Glomerular endothelial cell (primary cell): ENCODE measurements around the gene CPLX1. TPM values are rescaled to one million over a fixed set of nuclear protein-coding genes. Genes with fewer than 3 reads are reported as not detected.

ENCODE experiments used
- DNase-seq: peaks from one replicate; pipeline ENCODE4 v3.0.0-alpha.2; 2011; ENCODE audit warnings: low read depth, low spot score; ENCODE audit errors: extremely low read depth
- total RNA-seq: library from RNA; depleted of rRNA; stranded (reverse); fragments of >200 nt; gene quantifications from 2 replicates; pipeline ENCODE4 v1.2.3, GENCODE V29; 2015

The CPLX1 gene
- total RNA-seq, 1 donor from 2014 or later: not detected

DNA sequence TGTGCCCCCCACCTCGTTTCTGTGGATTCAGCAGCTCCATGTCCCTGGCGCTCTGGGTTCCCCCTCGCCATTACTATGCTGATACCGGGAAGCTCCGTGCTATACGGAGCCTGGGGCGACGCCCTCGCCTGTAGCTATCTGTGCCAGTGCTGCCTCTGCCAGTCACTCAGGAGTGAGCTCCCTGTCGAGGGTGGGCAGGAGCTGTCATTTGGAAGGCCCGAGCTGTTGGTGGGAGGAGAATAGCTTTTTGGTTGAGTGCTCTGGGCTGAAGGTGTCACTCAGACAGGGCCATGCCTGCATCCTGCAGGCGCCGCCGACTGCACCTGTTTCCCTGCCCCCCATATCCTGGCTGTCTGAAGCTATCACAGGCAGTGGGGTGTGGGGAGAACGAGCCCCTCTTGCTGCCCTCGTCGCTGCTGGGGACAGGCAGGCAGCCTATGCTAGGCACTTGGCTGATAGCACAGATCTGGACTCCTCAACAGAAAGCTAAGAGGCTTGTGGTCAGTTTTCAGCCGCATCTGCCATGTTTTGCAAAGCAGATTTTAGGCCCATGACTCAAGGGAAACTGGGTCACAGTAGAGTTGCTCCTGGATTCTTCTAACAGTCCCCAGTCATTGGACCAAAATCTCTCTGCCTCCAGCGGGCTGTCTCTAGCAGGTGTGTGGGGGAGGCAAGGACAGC, 31.8 kb downstream of the CPLX1 start:
- no peak for DNase-seq

DNA sequence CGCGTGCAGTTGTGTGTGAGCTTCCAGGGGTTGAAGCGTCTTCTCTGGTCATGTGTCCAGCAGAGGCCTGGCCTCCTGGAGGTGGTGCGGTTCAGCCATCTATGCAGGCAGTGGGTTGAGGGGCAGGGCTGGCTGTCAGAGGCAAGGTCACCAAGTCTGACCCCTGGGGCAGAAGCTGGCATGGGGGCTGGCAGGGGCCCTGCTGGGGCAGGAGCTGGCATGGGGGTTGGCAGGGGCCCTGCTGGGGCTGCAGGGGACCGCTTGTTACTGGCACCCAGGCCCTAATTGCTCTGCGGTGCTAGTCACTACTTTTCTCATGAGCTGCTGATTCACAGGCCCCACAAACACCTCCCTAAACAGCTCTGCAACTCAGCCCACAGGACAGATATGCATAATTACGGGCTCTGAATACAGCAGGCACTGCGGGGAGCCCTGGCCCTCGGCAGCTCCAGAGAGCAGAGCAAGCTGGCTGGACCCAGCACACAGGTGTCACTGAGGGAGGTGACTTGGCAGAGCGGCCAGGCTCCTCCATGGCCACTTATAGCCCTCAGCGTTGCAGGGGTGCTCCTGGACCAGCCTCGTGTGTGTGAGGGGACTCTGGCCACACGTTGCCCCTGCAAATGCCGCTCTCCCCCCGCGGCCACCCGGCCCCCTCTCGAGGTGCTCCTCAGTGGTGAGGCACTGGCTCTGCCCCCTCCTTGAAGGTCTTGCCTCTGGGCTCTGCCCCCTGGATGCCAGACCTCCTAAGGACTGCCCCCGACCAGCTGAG, 32.7 kb downstream of the CPLX1 start:
- DNase-seq: no peak

DNA sequence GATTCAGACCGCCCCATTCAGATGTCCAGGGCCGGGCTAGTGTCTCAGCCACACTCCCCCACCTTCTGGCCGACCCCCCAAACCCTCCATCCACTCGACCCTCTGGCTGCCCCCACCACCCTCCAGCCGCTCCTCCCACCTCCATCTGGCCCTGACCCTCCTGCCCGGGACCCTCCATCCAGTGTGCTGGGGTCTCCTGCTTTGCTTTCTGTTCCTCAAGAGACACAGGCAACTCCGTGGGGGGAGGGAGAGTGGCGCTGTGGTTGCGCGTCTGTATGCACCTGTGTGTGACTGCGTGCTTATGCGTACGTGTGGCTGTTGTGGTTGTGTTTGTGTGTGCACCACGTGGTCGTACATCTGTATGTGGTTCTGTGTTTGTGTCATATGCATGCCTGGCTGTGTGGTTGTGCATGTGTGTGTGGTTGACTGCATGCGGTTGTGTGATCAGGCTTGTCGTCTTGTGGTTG, 33.3 kb downstream of the CPLX1 start:
- no peak for DNase-seq

DNA sequence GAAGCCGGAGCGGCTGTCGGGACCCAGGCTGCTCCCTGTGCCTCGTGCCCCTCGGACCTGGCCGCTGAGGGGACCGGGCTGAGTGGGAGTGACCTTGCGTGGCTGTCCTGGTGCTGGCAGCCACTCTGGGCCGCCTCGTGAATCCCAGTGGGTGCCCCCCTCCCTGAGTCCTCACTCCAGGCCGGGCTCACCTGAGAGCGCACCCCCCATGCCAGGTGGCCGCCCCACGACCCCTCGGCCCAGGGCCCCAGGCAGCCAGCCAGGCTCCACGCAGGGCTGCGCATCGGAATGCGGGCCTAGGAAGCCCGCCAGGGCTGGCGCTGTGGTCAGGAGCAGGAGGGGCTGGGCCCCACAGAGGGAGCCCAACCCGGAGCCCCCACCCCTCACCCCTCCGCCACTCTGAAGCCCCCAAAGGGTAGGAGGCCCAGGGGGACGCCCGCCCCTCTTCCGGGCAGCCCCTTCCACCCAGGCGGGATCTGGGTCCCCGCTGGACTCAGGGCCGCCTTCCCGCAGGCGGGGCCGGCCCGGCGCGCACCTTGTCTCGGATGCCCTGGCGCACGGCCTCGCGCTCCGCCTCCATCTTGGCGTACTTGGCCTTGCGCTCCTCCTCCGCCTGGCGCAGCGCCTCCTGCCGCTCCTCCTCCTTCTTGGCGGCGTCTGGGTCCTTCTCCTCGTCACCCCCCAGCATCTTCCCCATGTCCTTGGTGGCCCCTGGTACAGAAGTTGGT, 33.9 kb downstream of the CPLX1 start:
- DNase-seq: no peak

DNA sequence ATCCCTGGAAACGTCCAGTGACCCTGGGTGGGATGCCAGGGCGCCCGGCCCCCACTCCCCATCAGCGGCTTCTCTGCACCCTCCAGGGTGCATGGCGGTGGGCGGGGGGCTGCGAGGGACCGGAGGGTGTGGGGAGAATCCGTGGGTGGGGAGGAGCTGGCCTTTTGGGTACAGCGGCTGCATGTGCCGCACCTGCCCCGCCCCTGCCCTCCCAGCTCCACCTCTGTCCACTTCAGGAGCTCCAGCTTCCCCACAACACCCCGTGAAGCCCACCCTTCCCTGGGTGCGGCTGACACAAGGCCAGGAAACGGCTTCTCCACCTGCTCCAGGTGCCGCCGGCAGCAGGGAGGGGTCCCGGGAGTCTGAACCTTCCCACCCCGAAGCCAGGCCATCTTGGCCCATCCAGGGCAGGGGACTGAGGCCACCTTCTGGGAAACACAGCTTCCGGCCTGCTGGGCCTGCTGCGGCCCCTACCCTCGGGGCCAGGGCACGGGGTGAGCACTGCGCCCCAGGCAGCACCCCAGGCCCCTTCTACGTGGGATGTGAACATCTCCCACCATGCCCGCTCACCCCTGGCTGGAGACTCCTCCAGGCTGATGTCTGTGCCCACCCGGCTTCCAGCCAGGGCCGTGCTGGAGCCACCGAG, 34.6 kb downstream of the CPLX1 start:
- no peak for DNase-seq

DNA sequence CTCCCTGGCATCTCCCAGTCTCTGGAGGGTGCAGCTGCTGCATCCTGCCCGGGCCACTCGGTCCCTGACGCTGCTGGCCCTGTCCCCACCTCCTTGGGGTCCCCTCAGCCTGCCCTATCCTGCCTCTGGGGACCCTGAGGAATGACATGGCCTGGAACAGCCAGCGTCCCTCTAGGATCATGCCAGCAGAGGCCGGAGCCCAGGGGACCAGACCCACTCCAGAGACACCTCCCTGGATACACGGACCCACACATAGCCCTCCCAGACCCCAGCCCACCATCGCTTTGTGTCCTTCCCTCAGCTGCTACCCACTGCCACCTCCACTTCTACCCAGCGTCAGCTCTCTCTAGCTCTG, 35.5 kb downstream of the CPLX1 start:
- DNase-seq: no peak

DNA sequence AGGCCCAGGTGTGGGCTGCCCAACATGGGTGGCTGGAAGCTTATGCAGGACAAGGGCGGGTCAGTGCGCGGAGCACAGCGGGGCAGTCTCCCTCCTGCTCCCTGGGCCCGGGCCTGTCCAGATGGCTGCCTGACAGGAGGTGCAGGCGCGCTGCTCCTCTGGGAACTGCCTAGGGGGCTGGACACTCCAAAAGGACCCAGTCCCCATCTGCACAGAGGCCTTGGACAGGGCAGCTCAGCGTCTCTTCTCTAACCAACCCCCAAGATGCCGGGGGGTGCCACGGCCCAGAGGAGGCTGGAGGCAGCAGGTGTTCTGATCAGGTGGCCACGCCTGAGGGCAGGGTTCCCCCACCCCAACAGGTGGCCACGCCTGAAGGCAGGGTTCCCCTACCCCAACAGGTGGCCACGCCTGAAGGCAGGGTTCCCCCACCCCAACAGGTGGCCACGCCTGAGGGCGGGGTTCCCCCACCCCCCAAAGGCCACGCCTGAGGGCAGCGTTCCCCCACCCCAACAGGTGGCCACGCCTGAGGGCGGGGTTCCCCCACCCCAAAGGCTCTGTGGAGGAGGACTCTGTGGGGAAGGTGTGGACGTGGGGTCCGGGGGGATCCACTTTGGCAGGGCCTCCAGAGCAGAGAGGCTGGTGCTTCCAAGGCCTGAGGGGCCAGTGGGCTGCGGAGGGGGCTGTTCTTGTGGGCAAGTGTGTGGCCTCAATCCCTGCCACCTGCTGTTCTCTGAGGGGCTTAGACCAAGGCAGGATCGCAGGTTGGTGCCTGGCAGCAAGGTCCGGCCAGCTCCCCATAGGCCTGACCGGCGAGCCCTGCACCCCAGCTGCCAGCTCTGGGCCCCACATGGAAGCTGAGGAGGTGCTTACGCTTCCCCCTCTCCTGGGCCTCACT, 36.1 kb downstream of the CPLX1 start:
- DNase-seq: no peak

DNA sequence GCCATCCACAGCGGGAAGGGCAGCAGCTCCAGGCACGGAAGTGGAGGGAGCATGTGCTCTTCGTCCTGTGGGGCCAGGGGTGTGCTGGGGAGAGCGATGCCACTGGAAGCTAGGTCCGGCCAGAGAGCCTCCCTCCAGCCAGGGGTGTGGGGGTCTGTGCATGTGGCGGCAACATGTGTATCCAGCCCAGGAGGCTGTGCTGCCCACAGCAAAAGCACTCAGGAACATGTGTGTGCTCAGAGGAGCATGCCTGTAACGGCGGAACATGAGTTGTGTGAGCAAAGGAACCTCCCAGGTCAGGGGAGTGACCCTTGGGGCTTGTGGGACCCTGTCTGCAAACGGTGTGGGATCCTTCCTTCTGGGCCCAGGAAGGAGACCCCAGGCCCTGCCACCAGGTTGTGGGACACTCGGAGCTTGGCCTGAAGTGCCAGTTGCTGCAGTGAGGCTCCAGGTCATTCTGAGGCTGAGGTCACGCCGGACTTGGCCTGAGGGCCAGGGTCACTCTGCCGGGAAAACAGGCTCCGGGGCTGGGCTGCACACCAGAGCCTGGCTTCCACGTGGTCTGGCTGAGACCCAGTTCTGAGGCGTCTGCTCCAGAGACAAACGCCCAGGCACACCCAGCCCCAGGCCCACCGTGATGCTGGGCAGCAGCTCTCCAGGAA, 37.2 kb downstream of the CPLX1 start:
- DNase-seq: no peak

DNA sequence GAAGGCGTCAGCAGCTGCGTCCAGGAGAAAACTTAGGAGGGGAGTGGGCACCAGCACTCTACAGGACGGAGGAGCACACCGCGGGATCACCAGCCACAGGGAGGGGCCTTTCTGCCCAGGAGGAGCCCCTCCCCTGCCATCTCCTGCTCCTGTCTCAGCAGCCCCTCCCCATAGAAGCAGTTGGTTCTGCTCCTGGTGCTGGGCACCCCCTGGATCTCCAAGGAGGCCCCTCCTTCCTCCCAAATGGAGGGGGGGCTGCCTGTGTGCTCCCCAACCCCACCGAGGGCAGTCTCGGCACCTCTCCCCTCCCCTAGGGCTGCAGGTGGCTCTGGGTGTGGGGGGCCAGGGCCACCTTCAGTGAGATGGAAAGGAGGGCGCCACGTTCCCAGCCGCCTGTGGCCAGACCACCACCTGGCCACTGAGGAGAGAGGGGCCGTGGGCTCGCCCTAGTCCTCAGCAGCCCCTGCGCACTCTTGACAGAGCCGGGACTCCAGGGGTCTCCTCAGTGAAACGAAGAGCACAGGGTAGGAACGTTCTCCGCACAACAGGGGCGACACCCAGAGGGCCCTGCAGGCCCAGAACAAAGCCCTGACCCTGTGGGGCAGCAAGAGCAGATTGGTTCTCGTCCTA, 37.8 kb downstream of the CPLX1 start:
- DNase-seq: no peak

DNA sequence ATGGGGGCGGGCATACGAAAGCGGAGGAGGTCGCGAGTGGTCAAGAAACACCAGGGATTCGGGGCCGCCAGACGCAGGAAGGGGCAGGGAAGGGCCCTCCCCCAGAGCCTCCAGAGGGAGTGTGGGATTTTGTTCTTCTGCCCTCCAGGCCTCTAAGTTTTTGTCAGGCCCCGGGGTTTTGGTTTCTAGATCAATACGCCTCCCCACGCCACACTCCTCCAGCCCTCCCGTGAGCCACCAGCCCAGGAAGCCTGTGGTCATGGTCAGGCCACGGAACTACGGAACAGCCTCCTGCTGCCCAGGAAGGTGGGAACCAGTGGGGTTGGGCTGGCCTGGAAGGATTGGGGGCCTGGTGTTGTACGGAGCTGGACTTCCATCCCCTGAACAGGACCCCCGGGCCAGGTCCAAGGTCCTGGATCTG, 38.4 kb downstream of the CPLX1 start:
- no peak for DNase-seq

DNA sequence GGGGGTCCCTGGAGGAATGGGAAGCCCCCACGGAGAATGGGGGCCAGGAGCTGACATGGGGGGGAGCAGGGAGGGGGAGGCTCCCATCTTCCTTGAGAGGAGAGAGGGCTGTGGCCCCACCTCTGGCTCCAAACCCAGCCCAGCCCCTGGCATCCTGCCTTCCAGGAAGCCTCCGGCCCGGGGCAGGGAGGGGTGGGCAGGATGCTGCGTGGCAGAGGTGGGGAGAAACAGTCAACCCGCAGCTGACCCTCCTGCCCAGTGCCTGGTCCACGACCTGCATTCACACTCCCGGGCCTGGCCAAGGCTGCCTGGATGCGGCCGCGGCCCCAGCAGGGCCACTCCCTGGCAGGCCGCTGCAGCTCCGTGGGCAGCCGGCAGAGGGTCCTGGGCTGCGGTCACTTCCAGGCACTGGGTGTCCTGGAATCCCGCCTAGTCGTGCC, 39.0 kb downstream of the CPLX1 start:
- DNase-seq: no peak

DNA sequence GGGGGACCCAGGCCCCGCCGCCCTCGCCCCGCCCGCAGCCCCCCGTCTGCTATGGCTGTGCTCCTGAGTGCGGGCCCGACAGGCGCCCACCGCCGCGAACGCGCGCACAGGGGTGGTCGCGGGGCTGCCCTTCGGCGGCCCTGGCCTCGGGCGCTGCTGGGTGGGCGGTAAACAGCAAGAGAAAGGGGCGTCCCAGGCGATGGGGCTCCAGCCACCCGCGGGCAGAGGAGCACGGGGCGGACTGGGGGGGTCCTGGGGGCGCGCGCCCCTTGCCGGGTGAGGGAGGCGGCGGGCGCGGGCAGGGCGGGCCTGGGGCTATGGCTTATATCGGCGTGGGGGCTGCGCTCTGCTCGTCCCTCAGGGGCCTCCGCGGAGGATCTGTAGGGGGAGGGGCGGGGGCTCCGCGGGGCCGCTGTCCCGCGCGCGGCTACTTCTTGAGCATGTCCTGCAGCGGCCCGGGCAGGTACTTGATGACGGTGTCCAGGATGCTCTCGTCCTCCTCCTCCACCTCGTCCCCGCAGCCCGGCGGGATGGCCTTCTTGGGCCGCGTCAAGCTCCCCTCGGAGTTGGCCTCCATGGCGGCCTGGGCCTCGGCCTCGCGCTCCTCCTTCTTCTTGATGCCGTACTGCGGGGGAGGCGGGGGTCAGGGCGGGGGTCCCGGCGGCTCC, 39.7 kb downstream of the CPLX1 start:
- no peak for DNase-seq

DNA sequence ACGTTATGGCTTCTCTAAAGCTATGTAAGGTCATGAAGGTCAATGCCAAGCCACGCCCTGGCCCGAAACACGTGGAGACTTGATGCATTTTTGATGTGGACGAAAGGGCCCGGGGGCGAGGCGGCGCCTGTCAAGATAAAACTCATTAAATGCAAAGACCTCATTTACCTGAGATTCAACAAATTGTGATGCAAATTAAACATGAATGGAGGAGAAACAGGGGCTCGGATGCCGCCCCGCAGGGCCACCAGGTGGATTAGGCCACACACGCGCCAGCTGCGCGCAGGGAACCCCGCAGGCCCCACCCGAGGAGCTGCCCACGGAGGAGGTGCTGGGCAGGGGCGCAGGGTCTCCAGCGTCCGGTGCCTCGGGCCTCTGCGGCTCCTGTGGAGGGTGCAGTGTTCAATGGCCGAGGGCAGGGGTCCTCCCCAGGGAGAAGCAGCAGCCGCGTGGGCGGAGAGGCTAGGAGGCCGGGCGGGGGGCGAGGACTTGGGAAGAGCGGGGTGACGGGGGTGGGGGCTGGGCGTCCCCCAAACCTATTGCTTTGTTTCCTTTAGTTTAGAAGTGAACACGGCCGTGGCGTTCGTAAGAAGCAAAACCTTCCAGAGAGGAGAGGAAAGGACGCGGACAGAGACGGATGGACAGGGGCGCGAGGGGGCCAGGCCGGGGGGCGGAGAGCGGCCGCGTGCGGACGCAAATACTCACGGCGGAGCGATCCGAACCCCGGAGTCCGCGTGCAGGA, 40.4 kb downstream of the CPLX1 start:
- DNase-seq: no peak

DNA sequence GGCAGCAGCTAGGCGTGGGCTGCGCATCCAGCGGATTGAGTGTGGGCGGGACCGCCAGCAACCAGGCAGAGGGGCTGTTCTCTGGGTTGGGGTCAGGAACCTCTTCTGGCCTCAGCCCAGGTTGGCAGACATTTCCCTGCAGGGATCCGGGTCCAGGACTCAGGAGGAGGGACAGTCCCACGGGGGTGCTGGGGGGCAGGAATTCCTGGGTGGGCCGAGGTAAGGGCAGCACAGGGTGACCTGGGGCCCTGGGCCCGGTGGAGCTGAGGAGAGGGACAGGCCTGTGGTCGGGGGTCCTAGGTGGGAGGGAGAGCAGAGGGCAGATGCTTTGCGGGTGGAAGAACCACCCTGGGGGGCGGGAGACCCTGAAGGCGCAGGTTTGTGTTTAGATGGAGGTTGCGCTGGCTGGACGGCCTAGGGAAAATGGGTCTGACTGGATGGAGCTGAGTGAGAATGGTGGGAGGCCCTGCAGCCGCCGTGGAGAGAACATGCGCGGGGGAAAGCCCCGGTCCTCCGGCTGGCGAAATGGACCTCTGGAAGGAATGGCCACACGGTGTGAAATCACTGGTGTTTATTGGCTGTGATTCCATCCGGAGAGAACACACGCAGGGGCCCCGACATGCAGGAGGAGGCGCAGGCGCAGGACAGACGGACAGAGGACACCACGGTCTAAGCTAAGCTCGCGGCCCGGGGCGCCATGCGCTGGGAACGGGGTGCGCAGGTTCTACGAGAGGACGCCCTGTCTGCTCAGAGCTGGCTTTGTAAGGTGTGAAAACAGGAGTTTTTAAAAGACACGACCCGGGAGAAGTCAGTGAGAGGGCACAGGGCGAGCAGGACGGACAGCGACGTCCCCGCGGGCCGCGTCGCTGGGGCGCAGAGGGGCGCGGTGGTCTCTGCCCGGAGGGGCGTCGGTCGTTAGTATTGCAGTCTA, 41.3 kb downstream of the CPLX1 start:
- no peak for DNase-seq

DNA sequence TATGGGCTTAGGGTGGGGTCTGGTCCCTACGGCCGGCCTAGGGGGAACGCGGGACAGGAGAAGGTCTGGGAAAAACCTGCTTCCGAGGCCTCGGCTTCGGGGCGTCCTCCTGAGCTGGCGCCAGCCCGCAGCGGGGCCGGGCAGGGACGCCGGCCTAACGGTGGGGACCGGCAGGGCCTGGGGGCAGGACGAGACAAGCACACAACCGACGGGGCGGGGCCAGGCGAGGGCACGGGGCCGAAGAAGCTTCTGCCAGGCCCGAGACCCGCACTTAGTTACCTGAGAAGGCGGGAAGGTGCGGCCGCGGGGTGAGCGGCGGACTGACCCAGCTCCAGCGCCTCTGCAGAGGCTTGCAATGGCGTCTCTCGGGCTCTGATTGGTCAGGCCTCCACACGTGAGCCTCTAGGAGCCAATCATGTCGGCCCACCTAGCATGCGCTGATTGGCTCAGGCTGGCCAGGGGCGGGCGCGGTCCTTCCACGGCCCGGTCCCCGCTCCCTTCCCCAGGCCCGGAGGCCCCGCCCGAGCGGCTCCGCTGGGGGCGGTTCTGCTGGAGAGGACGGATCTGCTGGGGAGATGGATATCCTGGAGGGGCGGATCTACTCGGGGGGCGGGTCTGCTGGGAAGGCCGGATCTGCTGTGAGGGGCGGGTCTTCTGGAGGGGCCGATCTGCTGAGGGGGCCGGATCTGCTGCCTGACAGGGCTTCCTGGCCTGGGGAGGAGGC, 44.3 kb downstream of the CPLX1 start:
- peak; percentile 87 for DNase-seq
